HepG2 (cell line): Measurements from ENCODE around the gene ZNF544. TPM values are rescaled to one million over a fixed set of nuclear protein-coding genes. Genes with fewer than 3 reads are reported as not detected.
A peak's percentile ranks its signal among the peaks of the same experiment; 100 is the strongest.

Experiments
- ATAC-seq: fragments of 200-7000 bp; cut with Tn5 transposase; 3 replicates; pipeline ENCODE4 v1.9.1; 2020; ENCODE audit warnings: mild to moderate bottlenecking, moderate library complexity
- BruUV-seq: library from RNA; stranded (reverse); fragments of 400-500 nt; replicated peaks from 2 replicates; lab custom pipeline; 2021; lab: Mats Ljungman, UMichigan
- CTCF ChIA-PET: fragments of 300-600 bp; formaldehyde crosslinking; extraction: SDS; loops from one replicate; lab custom pipeline; 2021; ENCODE audit warnings: low total read pairs, inconsistent platforms, low intra/inter-chr PET ratio; lab: Yijun Ruan, JAX
- POLR2A ChIA-PET: fragments of 350-600 bp; sonication (Branson Sonifier 250); formaldehyde crosslinking; loops from one replicate; lab custom pipeline; 2020; ENCODE audit warnings: antibody characterized with exemption, inconsistent platforms; lab: Yijun Ruan, JAX
- DNase-seq: peaks from one replicate; pipeline ENCODE4 v3.0.0-alpha.2; 2015; ENCODE audit warnings: low spot score
- FAIRE-seq: peaks from 3 replicates; lab custom pipeline; 2011; peaks lifted over from hg19 to GRCh38; lab: Jason Lieb, UNC
- H2AFZ ChIP-seq: one replicate; pipeline ENCODE4 v1.6.1; 2011; ENCODE audit warnings: low read length, inconsistent platforms
- H3K27ac ChIP-seq: fragments of 300-600 bp; 3 replicates; pipeline ENCODE4 v1.8.0; 2011; ENCODE audit warnings: mixed run types, mild to moderate bottlenecking, mixed read lengths, low read length, inconsistent platforms; ENCODE audit not compliant: insufficient read depth; ENCODE audit errors: extremely low read length
- H3K27me3 ChIP-seq, 2 experiments: fragments of 200-600 bp in 1 of 2; 2 replicates in 1 of 2; 3 replicates in 1 of 2; pipeline versions ENCODE4 v1.6.0 to v1.8.0; 2011; ENCODE audit warnings: low read length in 2 of 2, mild to moderate bottlenecking in 2 of 2, moderate library complexity in 2 of 2, inconsistent platforms in 1 of 2; ENCODE audit not compliant: insufficient read depth in 2 of 2, control insufficient read depth in 1 of 2
- H3K36me3 ChIP-seq, 2 experiments: fragments of 200-600 bp in 1 of 2; replicated peaks in 1 of 2; 2 replicates in 1 of 2; 3 replicates in 1 of 2; pipeline versions ENCODE4 v1.5.1 to v1.8.0; 2011; ENCODE audit warnings: low read length in 2 of 2, inconsistent platforms in 1 of 2; ENCODE audit not compliant: insufficient read depth in 2 of 2, control insufficient read depth in 1 of 2
- H3K4me1 ChIP-seq: 2 replicates; pipeline ENCODE4 v1.5.1; 2012; ENCODE audit warnings: low read length, inconsistent platforms; ENCODE audit not compliant: insufficient read depth
- H3K4me2 ChIP-seq: 2 replicates; pipeline ENCODE4 v1.6.0; 2011; ENCODE audit warnings: low read depth, low read length, inconsistent platforms
- H3K4me3 ChIP-seq, 3 experiments: fragments of 200-600 bp in 1 of 3; sonication (generic), shearing (Covaris generic) in 1 of 3; replicated peaks in 1 of 3; 2 replicates each; pipeline ENCODE4 v1.5.1; 2011 to 2016; ENCODE audit warnings: low read length in 3 of 3, inconsistent platforms in 2 of 3, low read depth in 2 of 3, mild to moderate bottlenecking in 2 of 3, control low read depth in 1 of 3, mixed read lengths in 1 of 3; ENCODE audit not compliant: insufficient read depth in 1 of 3
- H3K79me2 ChIP-seq: one replicate; pipeline ENCODE4 v1.6.1; 2011; ENCODE audit warnings: low read length, inconsistent platforms; ENCODE audit not compliant: insufficient read depth
- H3K9ac ChIP-seq: 2 replicates; pipeline ENCODE4 v1.6.0; 2011; ENCODE audit warnings: mild to moderate bottlenecking, low read depth, low read length, inconsistent platforms; ENCODE audit not compliant: insufficient read depth
- H3K9me3 ChIP-seq: 2 replicates; pipeline ENCODE4 v1.5.1; 2012; ENCODE audit warnings: mild to moderate bottlenecking, low read length
- H4K20me1 ChIP-seq: 2 replicates; pipeline ENCODE4 v1.6.0; 2011; ENCODE audit warnings: inconsistent platforms, mild to moderate bottlenecking, low read length, moderate library complexity; ENCODE audit not compliant: insufficient read depth
- ATF3 ChIP-seq: sonication (generic); formaldehyde crosslinking; IDR thresholded peaks from 2 replicates; pipeline ENCODE4 v1.4.0; 2020; ENCODE audit warnings: missing genetic modification reagents
- CBX5 ChIP-seq: sonication (generic); formaldehyde crosslinking; IDR thresholded peaks from 2 replicates; pipeline ENCODE4 v1.4.0; 2020; ENCODE audit warnings: missing genetic modification reagents, borderline replicate concordance
- EP300 ChIP-seq, 3 experiments: sonication (generic) in 1 of 3; formaldehyde crosslinking in 1 of 3; IDR thresholded peaks; 2 replicates each; pipeline versions ENCODE4 v1.5.1 to v1.6.1; 2011 to 2020; ENCODE audit warnings: low read depth in 2 of 3, low read length in 2 of 3, borderline replicate concordance in 1 of 3, improper control_type of control experiment in 1 of 3, mild to moderate bottlenecking in 1 of 3, missing genetic modification reagents in 1 of 3, moderate library complexity in 1 of 3
- FUBP1 ChIP-seq: sonication (generic); formaldehyde crosslinking; IDR thresholded peaks from 2 replicates; pipeline ENCODE4 v1.5.1; 2020; ENCODE audit warnings: missing genetic modification reagents, mild to moderate bottlenecking, borderline replicate concordance
- HMG20A ChIP-seq: IDR thresholded peaks from 2 replicates; pipeline ENCODE4 v1.6.1; 2016; ENCODE audit warnings: borderline replicate concordance
- HOXA7 ChIP-seq: sonication (generic); formaldehyde crosslinking; IDR thresholded peaks from 2 replicates; pipeline ENCODE4 v1.8.1; 2022; ENCODE audit warnings: mild to moderate bottlenecking, missing genetic modification reagents, moderate library complexity
- IKZF5 ChIP-seq: IDR thresholded peaks from 2 replicates; pipeline ENCODE4 v1.6.1; 2018; ENCODE audit warnings: missing genetic modification reagents, mild to moderate bottlenecking, missing compliant biosample characterization
- NFE2L2 ChIP-seq: fragments of 150-350 bp; IDR thresholded peaks from 2 replicates; pipeline ENCODE4 v1.6.1; 2014; ENCODE audit warnings: low read length
- PAWR ChIP-seq: sonication (generic); formaldehyde crosslinking; IDR thresholded peaks from 2 replicates; pipeline ENCODE4 v1.4.0; 2020; ENCODE audit warnings: missing genetic modification reagents, mild to moderate bottlenecking, borderline replicate concordance
- PBX2 ChIP-seq: IDR thresholded peaks from 2 replicates; pipeline ENCODE4 v1.6.1; 2016; ENCODE audit warnings: control low read depth
- RBAK ChIP-seq: sonication (generic); formaldehyde crosslinking; IDR thresholded peaks from 2 replicates; pipeline ENCODE4 v1.5.1; 2020; ENCODE audit warnings: mild to moderate bottlenecking, missing genetic modification reagents
- ZNF160 ChIP-seq: sonication (generic); formaldehyde crosslinking; IDR thresholded peaks from 2 replicates; pipeline ENCODE4 v1.8.0; 2022; ENCODE audit warnings: mild to moderate bottlenecking, inconsistent platforms, missing genetic modification reagents
- ZNF24 ChIP-seq: fragments of 450-650 bp; IDR thresholded peaks from 2 replicates; pipeline ENCODE4 v1.6.1; 2017; ENCODE audit warnings: antibody characterized with exemption, mild to moderate bottlenecking
- ZXDC ChIP-seq: sonication (generic); formaldehyde crosslinking; IDR thresholded peaks from 2 replicates; pipeline ENCODE4 v1.5.0; 2020; ENCODE audit warnings: mild to moderate bottlenecking, missing genetic modification reagents
- whole genome bisulfite sequencing: methylation state at CpG from one replicate; pipeline ENCODE4 v1.1.6; 2017; ENCODE audit warnings: low lambda C conversion rate; 5-methylcytosine and 5-hydroxymethylcytosine counted together
- in situ Hi-C: cut with HindIII; loops from 2 replicates; pipeline ENCODE4 v1.10.0; 2017; ENCODE audit warnings: low pct_unique_long_range_greater_than_20kb; ENCODE audit not compliant: extremely low pct_ligation_motif_present
- intact Hi-C: fragments of 100-400 bp; cut with micrococcal nuclease; formaldehyde crosslinking; loops from one replicate; pipeline ENCODE4 v1.10.0; 2022; ENCODE audit not compliant: unreplicated experiment
- polyA plus RNA-seq, 8 experiments: library from polyadenylated mRNA; depleted of rRNA in 3 of 8; stranded (reverse) in 7 of 8; unstranded in 1 of 8; fragments of >200 nt; fragmentation: Illumina TruSeq in 4 of 8; extraction: Trizol in 4 of 8; gene quantifications; 2 replicates each; pipeline versions ENCODE4 v1.2.1 to v1.2.3, GENCODE V29; 2011 to 2016; ENCODE audit warnings: low read depth in 4 of 8, missing spikeins in 1 of 8, mixed read lengths in 1 of 8; ENCODE audit not compliant: insufficient read depth in 1 of 8
- total RNA-seq, 5 experiments: library from RNA; depleted of rRNA; stranded (reverse); fragments of >200 nt; fragmentation: Illumina TruSeq; extraction: Trizol; gene quantifications; 2 replicates each; pipeline ENCODE4 v1.2.3, GENCODE V29; 2016; ENCODE audit warnings: low read depth in 1 of 5

The ZNF544 gene
- total and polyA plus RNA-seq, 2 of the 13 experiments (the other 11 are each of a cell fraction or from before 2014, with no cell fraction given): 13.1 to 17.0 TPM

- peak within 1 kb of the TSS; percentile 91 for H2AFZ ChIP-seq
- 1% methylated on average over 44 of the region's 55 CpGs for WGBS
- H3K9ac ChIP-seq: peak within 1 kb of the TSS; percentile 88
- DNase-seq (peak; percentile 96), ATAC-seq (peak; percentile 98), FAIRE-seq (peak; percentile 95)
- peak within 1 kb of the TSS; percentile 84 for H3K4me2 ChIP-seq
- in situ Hi-C loops (loop anchor here (5.0 kb wide), 1 partner anchor 123 kb away; the partner anchor contains the start of gene ZNF274), intact Hi-C loops (loop anchor here (1.0 to 5.0 kb wide), 2 partner anchors 27 to 123 kb away; partner anchors contain the start of genes ZNF274 and ZNF8)
- POLR2A ChIA-PET: interaction anchor here (0.6 to 1.6 kb wide), 10 partner anchors 12 to 194 kb away, joined by 3 to 10 read pairs (median 3); partner anchors contain the start of genes ZNF274, ZNF497, ZNF544 and ZNF8
- H4K20me1 ChIP-seq: peaks cover 7% of the 10 kb centered on the region; the same call in 1 of the 2 replicates
- peak within 1 kb of the TSS; percentile 83 to 100 (median 97) for H3K4me3 ChIP-seq
- BruUV-seq: no TSS peak
- peaks cover 14 to 37% of the 10 kb centered on the region in 2 experiments; a peak in 4 of 5 replicates for H3K36me3 ChIP-seq
- H3K27me3 ChIP-seq: no peaks in the 10 kb centered on the region; a peak in 1 of 5 replicates
- no peaks in the 10 kb centered on the region for H3K9me3 ChIP-seq
- H3K27ac ChIP-seq: peak within 1 kb of the TSS; percentile 66
- CTCF ChIA-PET: no interaction called here
- peaks cover 26% of the 10 kb centered on the region for H3K4me1 ChIP-seq
- peaks cover 19% of the 10 kb centered on the region for H3K79me2 ChIP-seq
- TF ChIP-seq HMG20A (CRISPR knock-in tag): no peak
- peak; percentile 91; the same call in 1 of the 2 replicates for TF ChIP-seq IKZF5
- TF ChIP-seq ATF3: no peak; the same call in 1 of the 2 replicates
- no peak; the same call in 1 of the 2 replicates for TF ChIP-seq ZNF160 (CRISPR knock-in tag)
- no peak for TF ChIP-seq NFE2L2
- no peak for TF ChIP-seq EP300 (IDR thresholded peaks at IDR 0.05; ENCODE audit: low read depth in 2 of 2, low read length in 2 of 2)
- no peak for TF ChIP-seq EP300 (CRISPR knock-in tag; IDR thresholded peaks at IDR 0.05; ENCODE audit: borderline replicate concordance)
- TF ChIP-seq PBX2 (CRISPR knock-in tag): no peak
- no peak for TF ChIP-seq RBAK (CRISPR knock-in tag)
- no peak for TF ChIP-seq PAWR (CRISPR knock-in tag)
- no peak for TF ChIP-seq FUBP1
- no peak for TF ChIP-seq HOXA7 (CRISPR knock-in tag)
- TF ChIP-seq ZNF24: no peak
- peak; percentile 44; the same call in 1 of the 2 replicates for TF ChIP-seq ZXDC
- peak; percentile 76; the same call in 1 of the 2 replicates for TF ChIP-seq CBX5 (CRISPR knock-in tag)
These were observed 76.6 kb downstream of the ZNF544 start, which contains the start of gene ERVK3-1 for GRCh38 chr19:58305065-58305931. Gene ERVK3-1, plus strand, starts transcription at chr19:58305377. Its CDS starts 6,792 bp downstream, at chr19:58312169.
